Endothelial cell of umbilical vein (primary cell): Measurements from ENCODE around the gene GLRX.

Experiments used
- FOS ChIP-seq: IDR thresholded peaks from 2 replicates; pipeline ENCODE4 v1.6.1; 2011; ENCODE audit warnings: mild to moderate bottlenecking, low read length, moderate library complexity, borderline replicate concordance; ENCODE audit not compliant: insufficient read depth
- MYC ChIP-seq: IDR thresholded peaks from one replicate; pipeline ENCODE4 v1.6.1; 2011; ENCODE audit warnings: mild to moderate bottlenecking, low read depth, low read length
- POLR2A ChIP-seq: IDR thresholded peaks from 2 replicates; pipeline ENCODE4 v1.6.1; 2012; ENCODE audit warnings: low read depth, mild to moderate bottlenecking, control low read depth, low read length
- POLR2AphosphoS5 ChIP-seq: IDR thresholded peaks from 2 replicates; pipeline ENCODE4 v1.6.1; 2012; ENCODE audit warnings: low read depth, mild to moderate bottlenecking, control low read depth, low read length, moderate library complexity; ENCODE audit not compliant: insufficient read depth
- TF ChIP-seq, protein P1 (sequence below), 2 donors: IDR thresholded peaks; 1 replicate in 1 of 2; 2 replicates in 1 of 2; pipeline ENCODE4 v1.5.1; 2011; ENCODE audit warnings: low read length in 2 of 2, mild to moderate bottlenecking in 2 of 2, moderate library complexity in 2 of 2, control low read depth in 1 of 2, inconsistent platforms in 1 of 2, low read depth in 1 of 2; ENCODE audit not compliant: insufficient read depth in 1 of 2; ENCODE audit errors: extremely low read depth in 1 of 2

DNA sequence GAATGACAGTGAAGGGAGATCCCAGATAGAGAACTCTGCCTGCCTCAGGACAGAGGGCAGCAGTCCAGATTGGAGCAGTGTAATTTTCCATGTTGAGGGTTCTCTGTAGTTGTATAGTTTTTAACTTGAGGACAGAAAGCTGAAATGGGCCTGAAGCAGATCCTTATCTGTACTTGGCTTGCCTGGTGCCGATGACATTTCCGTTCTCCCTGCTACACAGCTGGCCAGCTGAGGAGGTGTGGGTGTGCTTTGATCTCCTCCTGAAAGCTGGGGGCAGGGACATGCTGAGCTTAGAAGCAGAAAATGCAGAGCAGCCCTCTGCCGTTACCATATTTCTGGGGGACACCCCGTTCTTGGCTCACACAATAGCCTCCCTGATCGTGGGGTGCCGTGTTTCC lies 10.5 kb downstream of the GLRX start:
- TF ChIP-seq POLR2AphosphoS5 (no peak), POLR2A (no peak), MYC (no peak), FOS (no peak)
- TF ChIP-seq, protein P1, sequence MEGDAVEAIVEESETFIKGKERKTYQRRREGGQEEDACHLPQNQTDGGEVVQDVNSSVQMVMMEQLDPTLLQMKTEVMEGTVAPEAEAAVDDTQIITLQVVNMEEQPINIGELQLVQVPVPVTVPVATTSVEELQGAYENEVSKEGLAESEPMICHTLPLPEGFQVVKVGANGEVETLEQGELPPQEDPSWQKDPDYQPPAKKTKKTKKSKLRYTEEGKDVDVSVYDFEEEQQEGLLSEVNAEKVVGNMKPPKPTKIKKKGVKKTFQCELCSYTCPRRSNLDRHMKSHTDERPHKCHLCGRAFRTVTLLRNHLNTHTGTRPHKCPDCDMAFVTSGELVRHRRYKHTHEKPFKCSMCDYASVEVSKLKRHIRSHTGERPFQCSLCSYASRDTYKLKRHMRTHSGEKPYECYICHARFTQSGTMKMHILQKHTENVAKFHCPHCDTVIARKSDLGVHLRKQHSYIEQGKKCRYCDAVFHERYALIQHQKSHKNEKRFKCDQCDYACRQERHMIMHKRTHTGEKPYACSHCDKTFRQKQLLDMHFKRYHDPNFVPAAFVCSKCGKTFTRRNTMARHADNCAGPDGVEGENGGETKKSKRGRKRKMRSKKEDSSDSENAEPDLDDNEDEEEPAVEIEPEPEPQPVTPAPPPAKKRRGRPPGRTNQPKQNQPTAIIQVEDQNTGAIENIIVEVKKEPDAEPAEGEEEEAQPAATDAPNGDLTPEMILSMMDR (IDR thresholded peaks at IDR 0.05; ENCODE audit: extremely low read depth in 1 of 2, insufficient read depth in 1 of 2, low read depth in 1 of 2, low read length in 2 of 2) = no peak
